Bronchial epithelial cell (primary cell): ENCODE results near the gene TMEM161A. TPM values are rescaled to one million over a fixed set of nuclear protein-coding genes. Genes with fewer than 3 reads are reported as not detected.
"Not testable (repeated sequence)": the region's sequence is repeated elsewhere in the genome, so short reads cannot be mapped to it uniquely, and the experiment has no call there.

Experiments used
- DNase-seq: peaks from one replicate; pipeline ENCODE4 v3.0.0-alpha.2; 2010; ENCODE audit warnings: low read depth
- FAIRE-seq: peaks from 2 replicates; lab custom pipeline; 2011; peaks lifted over from hg19 to GRCh38; lab: Jason Lieb, UNC
- H3K27me3 ChIP-seq: 2 replicates; pipeline ENCODE4 v1.5.1; 2011; ENCODE audit warnings: low read length; ENCODE audit not compliant: control insufficient read depth, insufficient read depth
- H3K36me3 ChIP-seq: 2 replicates; pipeline ENCODE4 v1.5.1; 2011; ENCODE audit warnings: low read length; ENCODE audit not compliant: control insufficient read depth, insufficient read depth
- H3K4me3 ChIP-seq: 2 replicates; pipeline ENCODE4 v1.5.1; 2011; ENCODE audit warnings: mild to moderate bottlenecking, low read depth, low read length, control low read depth
- CTCF ChIP-seq: IDR thresholded peaks from 2 replicates; pipeline ENCODE4 v1.5.1; 2011; ENCODE audit warnings: mild to moderate bottlenecking, moderate library complexity, low read length, control low read depth, inconsistent platforms; ENCODE audit not compliant: insufficient read depth, severe bottlenecking
- total RNA-seq: library from RNA; depleted of rRNA; stranded (reverse); fragments of >200 nt; gene quantifications from 2 replicates; pipeline ENCODE4 v1.2.1, GENCODE V29; 2014

The TMEM161A gene
- total RNA-seq, 1 donor from 2014 or later: 28.7 TPM

DNA sequence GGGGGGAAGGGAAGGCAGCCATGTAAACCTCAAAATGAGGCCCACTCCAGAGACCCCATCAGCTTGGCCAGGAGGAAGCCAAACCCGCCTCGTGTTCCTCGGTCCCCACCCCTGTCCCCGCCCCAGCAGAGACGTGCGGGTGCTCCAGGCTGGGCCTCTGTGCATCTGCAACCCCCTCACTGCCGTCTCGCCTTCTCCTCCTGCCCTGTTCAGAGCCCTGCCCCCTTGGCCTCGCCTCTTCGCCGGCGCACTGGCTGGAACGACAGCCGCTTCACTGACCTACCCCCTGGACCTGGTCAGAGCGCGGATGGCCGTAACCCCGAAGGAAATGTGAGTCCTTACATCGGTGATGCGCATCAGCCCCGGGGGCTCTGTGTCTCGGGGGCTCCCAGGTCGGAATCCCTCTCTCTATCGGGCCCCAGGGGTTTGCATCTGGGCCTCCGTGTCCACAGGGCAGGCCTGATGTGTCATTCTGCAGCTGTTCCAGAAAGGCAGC is 32.2 kb downstream of the TMEM161A start:
- no peak for FAIRE-seq
- DNase-seq: no peak
- Histone ChIP-seq H3K27me3 (no peaks in the 10 kb centered on the region), H3K4me3 (peak overlapping the region; percentile 46), H3K36me3 (no peaks in the 10 kb centered on the region)
- no peak for TF ChIP-seq CTCF

- Histone ChIP-seq H3K4me3 (peak overlapping the region; percentile 46), H3K36me3 (no peaks in the 10 kb centered on the region), H3K27me3 (no peaks in the 10 kb centered on the region)
- peak; percentile 41 for DNase-seq
- no peak for TF ChIP-seq CTCF
- no peak for FAIRE-seq
Observed at GRCh38 chr19:19105365-19106055, 32.8 kb downstream of the TMEM161A start.

DNA sequence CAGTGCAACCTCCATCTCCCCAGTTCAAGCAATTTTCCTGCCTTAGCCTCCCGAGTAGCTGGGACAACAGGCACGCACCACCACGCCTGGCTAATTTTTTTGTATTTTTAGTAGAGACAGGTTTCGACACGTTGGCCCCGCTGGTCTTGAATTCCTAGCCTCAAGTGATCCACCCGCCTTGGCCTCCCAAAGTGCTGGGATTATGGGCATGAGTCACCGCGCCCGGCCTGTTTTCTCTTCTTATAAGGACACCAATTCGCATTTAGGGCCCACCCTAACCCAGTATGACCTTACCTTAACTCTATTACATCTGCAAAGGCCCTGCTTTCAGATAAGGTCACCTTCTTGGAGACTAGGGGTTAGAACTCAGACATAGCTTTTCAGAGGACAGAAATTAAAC is 35.1 kb downstream of the TMEM161A start:
- H3K27me3 ChIP-seq: no peaks in the 10 kb centered on the region
- FAIRE-seq (no peak), DNase-seq (peak; percentile 28)
- H3K36me3 ChIP-seq: no peaks in the 10 kb centered on the region
- no peak for TF ChIP-seq CTCF
- H3K4me3 ChIP-seq: no peak overlapping the region

DNA sequence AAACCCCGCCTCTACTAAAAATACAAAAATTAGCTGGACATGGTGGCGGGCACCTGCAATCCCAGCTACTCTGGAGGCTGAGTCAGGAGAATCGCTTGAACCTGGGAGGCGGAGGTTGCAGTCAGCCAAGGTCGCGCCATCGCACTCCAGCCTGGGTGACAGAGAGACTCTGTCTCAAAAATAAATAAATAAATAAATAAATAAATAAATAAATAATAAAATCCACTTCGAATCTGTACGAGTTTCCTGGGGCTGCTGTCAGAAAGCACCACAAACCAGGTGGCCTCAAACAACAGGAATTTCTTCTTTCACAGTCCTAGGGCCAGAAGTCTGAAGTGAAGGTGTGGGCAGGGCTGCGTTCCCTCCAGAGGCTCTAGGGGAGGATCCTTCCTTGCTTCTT is 35.7 kb downstream of the TMEM161A start:
- H3K4me3 ChIP-seq, H3K36me3 ChIP-seq, H3K27me3 ChIP-seq, DNase-seq, FAIRE-seq: not testable (repeated sequence)

DNA sequence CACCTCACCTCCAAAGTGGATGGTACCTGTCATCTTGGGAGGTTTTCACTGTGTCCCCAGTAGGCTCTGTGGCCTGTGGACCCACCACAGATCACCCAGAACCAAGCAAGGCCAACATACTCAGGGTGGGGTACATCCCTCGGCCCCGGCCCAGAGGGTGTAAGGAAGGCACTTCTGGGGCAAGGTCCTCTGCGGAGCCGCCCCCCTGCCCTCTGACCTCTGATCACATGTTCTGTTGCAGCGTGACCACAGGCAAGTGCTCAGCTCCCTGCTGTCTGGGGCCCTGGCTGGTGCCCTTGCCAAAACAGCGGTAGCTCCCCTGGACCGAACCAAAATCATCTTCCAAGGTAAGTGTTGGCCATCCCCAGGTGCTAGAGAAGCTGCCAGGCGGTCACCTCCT is 36.7 kb downstream of the TMEM161A start:
- H3K27me3 ChIP-seq: no peaks in the 10 kb centered on the region
- H3K36me3 ChIP-seq: no peaks in the 10 kb centered on the region
- H3K4me3 ChIP-seq: no peak overlapping the region
- no peak for FAIRE-seq
- DNase-seq: no peak
- no peak for TF ChIP-seq CTCF

GRCh38 chr19:19098703-19099632 is 39.3 kb downstream of the TMEM161A start:
- FAIRE-seq (no peak), DNase-seq (no peak)
- H3K27me3 ChIP-seq: no peaks in the 10 kb centered on the region
- H3K36me3 ChIP-seq: no peaks in the 10 kb centered on the region
- TF ChIP-seq CTCF: no peak
- no peak overlapping the region for H3K4me3 ChIP-seq
